Left forelimb (tissue), 1 donor: ENCODE results near the gene HTT-AS.

ENCODE experiments used
- DNase-seq: peaks from one replicate; pipeline ENCODE4 v3.0.0-alpha.2; 2018; ENCODE audit warnings: low spot score

The HTT-AS gene

GRCh38 chr4:3087115-3087797 is 12.9 kb upstream of the HTT-AS start:
- DNase-seq, result no peak

GRCh38 chr4:3085948-3086670 is 11.8 kb upstream of the HTT-AS start:
- no peak for DNase-seq

GRCh38 chr4:3083732-3084131 is 9.4 kb upstream of the HTT-AS start:
- DNase-seq, result no peak

GRCh38 chr4:3082925-3083515 is 8.7 kb upstream of the HTT-AS start:
- no peak for DNase-seq

GRCh38 chr4:3079694-3080123 is 5.4 kb upstream of the HTT-AS start:
- no peak for DNase-seq

- no peak for DNase-seq
Measured at GRCh38 chr4:3077796-3078195, 3.5 kb upstream of the HTT-AS start.

GRCh38 chr4:3075652-3075981 is 1.3 kb upstream of the HTT-AS start:
- no peak for DNase-seq

- DNase-seq, result peak; percentile 72
Measured at GRCh38 chr4:3074846-3075651, 711 bp upstream of the HTT-AS start.

- DNase-seq, result peak; percentile 72
Measured at GRCh38 chr4:3073158-3074077, 920 bp downstream of the HTT-AS start.

- DNase-seq, result no peak
Measured at GRCh38 chr4:3071811-3072210, 2.5 kb downstream of the HTT-AS start.

- DNase-seq, result no peak
Measured at GRCh38 chr4:3070709-3071500, 3.4 kb downstream of the HTT-AS start.

- DNase-seq, result no peak
Measured at GRCh38 chr4:3069661-3070199, 4.6 kb downstream of the HTT-AS start.

GRCh38 chr4:3067473-3068001 is 6.8 kb downstream of the HTT-AS start:
- DNase-seq, result no peak

- DNase-seq, result no peak
Measured at GRCh38 chr4:3066836-3067400, 7.4 kb downstream of the HTT-AS start.

- DNase-seq, result no peak
Measured at GRCh38 chr4:3065551-3065950, 8.8 kb downstream of the HTT-AS start.

GRCh38 chr4:3062471-3062870 is 11.9 kb downstream of the HTT-AS start:
- no peak for DNase-seq

- DNase-seq, result no peak
Measured at GRCh38 chr4:3060946-3061345, 13.4 kb downstream of the HTT-AS start.

- DNase-seq, result no peak
Measured at GRCh38 chr4:3059943-3060342, 14.4 kb downstream of the HTT-AS start.

GRCh38 chr4:3054169-3054759 is 20.1 kb downstream of the HTT-AS start:
- DNase-seq, result no peak
